ENCODE data around the gene PIK3C2B.

Gene PIK3C2B

GRCh38 chr1:204477036-204477740 is 17.4 kb downstream of the PIK3C2B start:
- no peak for DNase-seq

- no peak for DNase-seq
These were observed 18.0 kb downstream of the PIK3C2B start for GRCh38 chr1:204476563-204476962.

DNA sequence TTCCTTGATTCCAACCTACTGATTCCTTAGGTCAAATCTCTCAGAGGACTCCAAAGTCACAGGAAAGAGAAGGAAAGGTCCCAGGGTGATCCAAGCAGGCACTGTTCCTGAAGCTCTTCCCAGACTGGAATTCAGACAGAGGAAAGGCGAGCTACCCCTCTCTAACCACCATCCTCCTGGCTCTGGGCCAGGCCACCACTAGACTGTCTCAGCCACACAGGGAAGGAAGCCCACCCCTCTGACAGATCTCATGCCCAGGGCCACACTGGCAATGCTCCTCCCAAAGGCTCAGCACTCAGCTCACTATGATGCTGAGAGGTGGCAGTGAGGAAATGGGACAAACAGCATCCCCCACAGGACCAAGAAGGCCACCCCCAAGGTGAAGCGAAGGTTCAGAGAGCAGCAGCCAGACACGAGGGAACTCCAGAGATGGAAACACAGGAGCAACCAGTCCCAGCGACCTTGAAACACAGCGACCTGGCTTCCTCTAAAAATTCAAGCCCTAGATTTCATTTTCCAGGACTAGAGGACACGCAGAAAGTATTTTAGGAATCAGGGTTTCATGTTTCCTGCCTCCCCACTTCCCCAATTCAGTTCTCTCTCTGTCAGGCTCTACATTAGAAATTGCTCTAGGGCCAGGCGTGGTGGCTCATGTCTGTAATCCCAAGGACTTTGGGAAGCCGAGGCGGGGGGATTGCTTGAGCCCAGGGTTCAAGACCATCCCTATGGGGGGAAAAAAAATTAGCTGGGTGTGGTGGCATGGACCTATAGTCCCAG is 18.8 kb downstream of the PIK3C2B start:
- peak; percentile 35 for DNase-seq

DNA sequence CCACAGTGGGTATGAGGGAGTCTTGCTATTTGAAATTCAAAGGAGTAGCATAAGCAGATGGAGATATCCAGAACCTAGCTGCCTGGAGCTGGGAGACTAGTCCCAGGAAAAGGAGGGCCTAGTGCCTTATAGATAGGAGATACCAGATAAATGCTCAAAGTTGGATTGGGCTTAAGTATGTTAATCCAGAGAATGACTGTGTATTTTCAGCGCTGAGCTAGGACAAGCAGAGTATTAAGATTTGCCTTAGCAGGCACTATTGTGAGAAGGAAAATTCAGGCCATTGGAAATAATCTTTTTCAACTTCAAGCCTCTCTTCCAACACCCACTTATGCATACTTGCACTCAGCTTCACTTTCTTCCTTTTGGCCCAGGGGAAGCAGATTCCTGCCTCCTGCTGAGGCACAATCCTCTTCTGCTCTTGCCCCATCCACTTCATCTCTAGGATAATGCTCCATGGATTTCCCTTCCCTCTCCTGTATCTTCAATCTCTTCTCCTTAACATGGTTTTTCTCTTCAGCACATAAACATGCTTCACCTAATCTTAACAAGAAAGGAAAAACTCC is 21.1 kb downstream of the PIK3C2B start:
- DNase-seq = no peak

DNA sequence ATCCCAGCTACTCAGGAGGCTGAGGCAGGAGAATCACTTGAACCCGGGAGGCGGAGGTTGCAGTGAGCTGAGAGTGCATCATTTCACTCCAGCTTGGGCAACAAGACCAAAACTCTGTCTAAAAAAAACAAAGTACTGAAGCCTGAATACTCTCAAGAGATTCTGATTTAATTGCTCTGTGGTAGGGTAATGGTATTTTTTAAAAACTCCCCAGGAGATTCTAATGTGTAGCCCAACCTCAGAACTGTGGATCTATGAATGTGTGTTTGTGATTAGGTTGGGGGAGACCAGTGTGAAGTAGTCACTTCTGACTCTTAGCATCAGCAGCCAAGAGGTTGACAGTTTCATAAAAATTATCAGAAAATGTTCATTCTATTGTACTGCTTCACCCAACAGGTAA is 21.9 kb downstream of the PIK3C2B start:
- DNase-seq = no peak

DNA sequence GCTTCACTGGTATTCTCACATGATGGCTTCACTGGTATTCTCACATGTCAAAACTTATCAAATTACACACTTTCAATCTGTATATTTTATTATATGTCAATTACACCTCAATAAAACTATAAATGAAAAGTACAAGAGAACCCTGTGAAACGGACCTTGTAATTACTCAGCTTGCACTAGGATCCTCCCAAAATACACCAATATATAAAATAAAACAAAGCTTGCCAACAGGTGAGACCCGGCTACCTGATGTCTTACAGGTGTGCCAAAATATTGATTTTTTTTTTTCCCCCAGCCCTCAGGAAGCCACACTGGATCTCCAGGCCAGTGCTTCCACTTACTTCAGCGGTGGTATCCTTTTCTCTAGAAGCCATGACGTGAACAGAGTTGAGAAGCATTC is 22.9 kb downstream of the PIK3C2B start:
- DNase-seq = no peak

DNA sequence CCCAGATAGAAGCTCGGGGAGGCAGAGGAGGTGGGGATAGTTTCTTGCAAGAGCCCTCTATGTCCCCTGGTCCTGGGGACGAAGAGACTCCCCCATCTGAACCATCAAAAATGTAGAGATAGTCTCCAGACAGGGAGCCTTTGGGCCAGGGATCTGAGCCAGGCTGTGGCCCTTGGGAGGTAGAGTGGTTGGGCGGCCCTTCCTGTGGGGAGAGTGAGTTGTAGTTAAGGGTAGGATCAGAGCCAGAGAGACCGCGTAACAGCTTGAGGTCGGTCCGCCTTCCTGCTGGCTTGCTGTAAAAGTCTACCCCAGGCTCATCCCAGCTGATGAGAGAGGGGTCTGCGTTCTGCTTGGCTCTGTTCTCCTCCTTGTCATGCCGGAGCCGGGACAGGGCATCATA is 25.3 kb downstream of the PIK3C2B start:
- DNase-seq = no peak

GRCh38 chr1:204468766-204469302 is 25.8 kb downstream of the PIK3C2B start:
- DNase-seq = no peak

- DNase-seq = no peak
These were observed 26.4 kb downstream of the PIK3C2B start for GRCh38 chr1:204468206-204468605.

DNA sequence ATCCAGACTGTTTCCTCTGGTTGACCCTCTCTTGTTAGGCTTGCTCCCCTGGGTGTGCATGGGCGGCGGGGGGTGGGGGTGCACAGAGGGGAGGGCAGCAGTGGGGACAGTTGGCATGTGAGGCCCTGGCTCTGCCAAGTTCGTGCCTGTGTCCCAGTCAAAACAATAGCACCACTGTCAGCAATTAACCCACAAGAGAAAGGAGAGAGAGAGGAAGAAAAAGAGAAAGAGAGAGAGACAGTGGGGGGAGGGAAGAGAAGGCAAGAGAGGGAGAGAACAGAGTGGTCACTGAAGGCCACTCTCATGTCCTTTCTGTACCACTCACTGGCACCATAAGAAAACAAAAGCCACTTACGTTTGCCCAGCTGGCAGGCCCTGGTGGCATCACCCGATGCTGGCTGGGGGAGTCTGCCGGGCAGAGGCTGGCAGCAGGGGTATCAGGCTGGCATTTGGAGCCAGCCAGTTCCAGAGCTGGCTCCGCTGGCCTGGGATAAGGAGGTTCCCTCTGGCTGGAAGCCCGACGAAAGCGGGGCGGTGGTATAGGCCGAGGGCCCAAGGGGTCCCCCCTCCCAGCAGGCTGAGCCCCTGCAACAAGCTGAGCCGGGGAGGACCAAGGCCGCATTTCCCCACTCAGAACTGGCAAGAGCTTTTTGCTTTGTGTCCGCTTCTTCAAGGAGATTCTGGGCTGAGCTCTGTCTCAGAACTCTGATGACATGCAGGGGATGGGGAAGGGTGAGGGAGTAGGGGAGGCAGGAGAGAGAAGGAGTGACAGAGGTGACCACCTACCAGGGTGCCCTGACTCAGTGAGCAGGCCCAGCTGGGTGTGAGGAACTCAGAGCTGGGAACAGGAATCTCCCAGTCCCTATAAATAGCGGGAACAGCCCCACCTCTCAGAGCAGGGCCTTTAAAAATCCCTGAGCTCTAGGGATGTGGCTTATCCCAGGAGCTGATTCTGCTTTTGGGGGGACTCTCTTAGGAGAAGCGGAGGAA is 27.9 kb downstream of the PIK3C2B start:
- DNase-seq = peak; percentile 5

DNA sequence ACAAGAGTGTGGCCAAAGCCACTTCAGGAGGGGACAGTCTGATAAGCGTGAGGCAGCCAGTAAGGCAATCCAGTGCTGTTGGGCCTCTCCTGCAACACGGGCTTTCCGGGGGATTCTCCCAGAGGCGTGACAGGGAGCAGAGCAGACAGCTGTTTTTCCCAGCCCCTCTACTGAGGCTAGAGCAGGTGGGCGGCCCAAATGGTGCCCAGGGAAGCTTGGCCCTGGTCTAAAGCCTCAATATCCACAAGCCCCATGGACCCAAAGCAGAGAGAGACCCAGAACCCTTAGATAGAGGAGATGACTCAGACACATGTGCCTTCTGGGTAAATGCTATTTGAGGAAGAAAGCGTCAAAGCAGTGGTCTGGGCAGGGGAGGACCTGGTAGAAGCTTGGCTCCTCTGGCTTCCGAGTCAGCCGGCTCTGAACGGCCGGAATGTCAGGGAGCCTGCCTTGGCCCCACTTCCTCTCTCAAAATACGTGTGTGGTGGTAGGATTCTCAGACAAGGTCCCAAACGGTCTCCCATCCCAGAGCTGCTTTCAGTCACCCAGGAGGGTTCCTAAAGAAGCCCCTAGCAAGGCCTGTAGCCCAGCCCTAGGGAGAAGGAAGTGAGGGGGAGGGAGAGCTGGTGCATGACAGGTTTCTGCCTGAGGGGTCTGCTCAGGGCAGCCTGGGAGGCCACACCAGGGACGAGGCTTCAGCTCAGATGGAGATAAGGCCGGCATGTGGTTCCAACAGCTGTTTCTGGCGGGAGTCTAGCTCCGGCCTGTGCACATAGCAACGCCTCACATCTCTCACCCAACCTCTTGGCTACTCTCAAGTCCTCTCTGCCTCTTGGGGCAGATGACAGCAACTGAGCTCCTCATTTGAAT is 28.8 kb downstream of the PIK3C2B start:
- no peak for DNase-seq

DNA sequence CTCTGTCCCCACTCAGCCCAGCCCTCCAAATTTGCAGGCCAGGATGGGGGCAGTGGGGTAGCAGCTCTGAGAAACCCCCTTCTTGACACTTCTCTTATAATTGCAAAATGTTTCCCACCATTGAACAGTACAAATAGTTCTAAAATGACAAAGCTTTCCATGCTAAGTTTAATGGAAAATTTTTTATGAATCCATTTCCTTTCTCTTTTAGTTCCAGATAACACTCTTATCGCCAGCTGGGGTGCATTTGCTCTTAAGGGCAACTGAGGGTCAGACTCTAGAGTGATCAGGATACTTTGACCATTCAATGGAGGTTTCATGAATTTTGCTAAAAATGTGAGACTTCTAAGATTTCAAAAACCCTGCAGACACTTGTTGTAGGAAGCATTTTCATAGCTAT is 29.9 kb downstream of the PIK3C2B start:
- DNase-seq = no peak

- no peak for DNase-seq
These were observed 30.4 kb downstream of the PIK3C2B start for GRCh38 chr1:204464187-204464631.

DNA sequence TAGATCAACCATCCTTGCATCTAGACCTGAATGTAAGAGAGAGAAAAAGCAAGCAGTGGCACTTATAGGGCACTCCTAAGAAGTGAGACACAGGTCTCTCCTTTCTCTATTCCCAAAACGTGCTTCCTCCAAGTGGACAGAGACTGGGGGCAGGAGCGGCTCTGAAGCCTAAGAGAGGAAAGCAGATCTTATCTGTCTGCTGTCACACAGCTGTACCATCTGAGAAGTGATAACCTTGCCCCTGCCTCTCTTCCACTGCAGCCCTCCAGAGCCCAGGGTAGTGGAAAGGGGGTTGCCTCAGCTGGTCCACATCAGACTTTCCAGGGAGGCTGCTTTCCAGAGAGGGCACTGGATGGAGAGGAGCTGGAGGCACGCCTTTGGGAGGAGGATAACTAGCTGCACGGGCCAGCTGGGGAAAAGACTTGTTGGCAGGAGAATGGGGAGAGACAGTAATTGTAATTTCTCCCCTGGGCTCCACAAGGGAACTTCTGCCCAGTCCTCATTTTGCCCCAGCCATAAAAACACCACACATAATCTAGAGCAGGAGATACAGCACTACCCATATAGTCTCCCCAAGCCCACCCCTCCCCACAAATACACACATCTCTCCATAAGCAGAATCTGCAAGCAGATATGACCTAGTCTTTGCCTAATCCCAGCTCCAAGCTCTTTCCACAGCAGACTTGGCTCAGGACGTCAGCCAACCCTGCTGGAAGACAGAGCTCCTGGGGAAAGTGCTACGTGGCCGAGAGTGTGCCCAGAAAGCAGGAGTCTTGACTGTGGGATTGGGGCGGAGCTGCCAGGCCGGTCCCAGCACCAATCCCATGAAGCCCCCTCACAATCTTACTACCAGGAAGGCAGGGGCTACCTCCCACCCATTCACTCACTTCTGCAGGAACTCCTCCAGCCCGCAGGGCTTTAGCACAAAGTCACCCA is 31.2 kb downstream of the PIK3C2B start:
- no peak for DNase-seq

DNA sequence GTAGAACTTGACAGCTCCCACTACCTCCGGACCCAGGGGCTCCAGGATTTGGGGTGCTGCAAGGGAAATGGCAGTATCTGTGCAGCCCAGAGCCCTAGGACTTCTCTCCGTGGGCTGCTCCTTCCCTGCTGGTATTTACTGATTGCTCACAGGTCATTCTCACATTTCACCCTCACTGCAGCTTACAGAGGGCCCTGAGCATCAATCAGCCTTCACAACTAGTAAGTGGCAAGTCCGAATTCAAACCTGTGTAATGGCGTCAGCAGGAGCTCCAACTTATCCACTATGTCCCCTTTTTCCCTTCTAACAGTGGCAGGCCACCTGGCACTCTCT is 32.4 kb downstream of the PIK3C2B start:
- DNase-seq = no peak

- DNase-seq = no peak
These were observed 33.0 kb downstream of the PIK3C2B start for GRCh38 chr1:204461331-204462228.

DNA sequence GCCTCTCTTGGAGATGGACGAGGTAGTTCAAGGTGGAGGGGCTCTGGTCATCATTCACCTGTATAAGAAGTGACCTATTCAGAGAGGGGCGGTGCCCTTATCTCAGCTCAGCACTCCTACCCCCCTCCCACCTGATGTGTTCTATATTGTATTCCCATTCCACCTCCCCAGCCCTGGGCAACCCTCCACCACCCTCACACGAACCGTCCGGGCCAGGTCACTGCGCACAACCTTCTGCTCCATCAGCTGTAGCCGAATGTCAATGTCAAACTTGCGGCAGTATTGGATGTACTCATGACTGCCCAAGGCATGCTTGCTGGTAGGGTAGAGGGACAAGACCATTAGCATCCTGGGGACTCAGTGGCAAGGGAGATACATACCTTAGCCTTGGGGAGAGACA is 34.3 kb downstream of the PIK3C2B start:
- DNase-seq = no peak

- no peak for DNase-seq
These were observed 34.9 kb downstream of the PIK3C2B start for GRCh38 chr1:204459706-204460105.

- no peak for DNase-seq
These were observed 36.9 kb downstream of the PIK3C2B start for GRCh38 chr1:204457666-204458065.
